DMS153 treated with DMSO at 0.1 percent for 48 hours (cell line): ENCODE data around the gene PFDN2.
"Not testable (repeated sequence)": the region's sequence is repeated elsewhere in the genome, so short reads cannot be mapped to it uniquely, and the experiment has no call there.

ENCODE experiments used
- DNase-seq: peaks from one replicate; lab custom pipeline; 2025; ENCODE audit not compliant: unreplicated experiment; lab: John Stamatoyannopoulos, UW

Gene PFDN2

GRCh38 chr1:161082996-161083747 lies 34.7 kb downstream of the PFDN2 start:
- no peak for DNase-seq

- no peak for DNase-seq
Observed at GRCh38 chr1:161082483-161082882, 35.4 kb downstream of the PFDN2 start.

- DNase-seq, result no peak
Observed at GRCh38 chr1:161081519-161081918, 36.3 kb downstream of the PFDN2 start.

- DNase-seq, result no peak
Observed at GRCh38 chr1:161080441-161081405, 37.1 kb downstream of the PFDN2 start.

GRCh38 chr1:161079436-161080110 lies 38.3 kb downstream of the PFDN2 start:
- no peak for DNase-seq

GRCh38 chr1:161077426-161077825 lies 40.4 kb downstream of the PFDN2 start:
- DNase-seq, result no peak

- no peak for DNase-seq
Observed at GRCh38 chr1:161076410-161076809, 41.4 kb downstream of the PFDN2 start.

- DNase-seq, result no peak
Observed at GRCh38 chr1:161074676-161075368, 43.0 kb downstream of the PFDN2 start.

- no peak for DNase-seq
Observed at GRCh38 chr1:161073474-161074121, 44.2 kb downstream of the PFDN2 start.

GRCh38 chr1:161072751-161073449 lies 44.9 kb downstream of the PFDN2 start:
- DNase-seq, result no peak

- DNase-seq, result peak; percentile 23
Observed at GRCh38 chr1:161071886-161072371, 45.9 kb downstream of the PFDN2 start.

- DNase-seq, result no peak
Observed at GRCh38 chr1:161070761-161071160, 47.1 kb downstream of the PFDN2 start.

- DNase-seq, result no peak
Observed at GRCh38 chr1:161069731-161070270, 48.0 kb downstream of the PFDN2 start, which contains the start of gene ARHGAP30. Gene ARHGAP30 (minus strand): TSS chr1:161069891. CDS start chr1:161069624, 267 bp downstream.

- no peak for DNase-seq
Observed at GRCh38 chr1:161069241-161069640, 48.6 kb downstream of the PFDN2 start.

GRCh38 chr1:161068306-161069234 lies 49.3 kb downstream of the PFDN2 start:
- no peak for DNase-seq

GRCh38 chr1:161066694-161067093 lies 51.1 kb downstream of the PFDN2 start:
- DNase-seq, result no peak

GRCh38 chr1:161065681-161066080 lies 52.2 kb downstream of the PFDN2 start:
- not testable (repeated sequence) for DNase-seq

GRCh38 chr1:161063936-161064335 lies 53.9 kb downstream of the PFDN2 start:
- DNase-seq, result not testable (repeated sequence)
